H1 (cell line): ENCODE data around the gene CD79A. TPM values are rescaled to one million over a fixed set of nuclear protein-coding genes. Genes with fewer than 3 reads are reported as not detected.
A peak's percentile ranks its signal among the peaks of the same experiment; 100 is the strongest.

Experiments
- CTCF ChIA-PET: fragments of 300-600 bp; sonication (Branson Sonifier 250); formaldehyde crosslinking; loops from one replicate; lab custom pipeline; 2021; ENCODE audit not compliant: partially characterized antibody; lab: Charles Lee
- POLR2A ChIA-PET: fragments of 300-600 bp; sonication (Branson Sonifier 250); formaldehyde crosslinking; loops from one replicate; lab custom pipeline; 2021; ENCODE audit warnings: inconsistent platforms; ENCODE audit not compliant: partially characterized antibody; lab: Charles Lee
- DNase-seq, 2 experiments: peaks; one replicate each; pipeline versions ENCODE4 v3.0.0 to v3.0.0-alpha.2; 2010 to 2022; ENCODE audit warnings: low spot score in 2 of 2, low read depth in 1 of 2, mixed read lengths in 1 of 2
- FAIRE-seq: peaks from 2 replicates; lab custom pipeline; 2011; peaks lifted over from hg19 to GRCh38; lab: Jason Lieb, UNC
- H2AFZ ChIP-seq: 2 replicates; pipeline ENCODE4 v1.8.1; 2012; ENCODE audit warnings: low read length, inconsistent platforms
- H2AK5ac ChIP-seq: 2 replicates; pipeline ENCODE4 v1.6.1; 2013; ENCODE audit warnings: low read depth, low read length
- H2BK120ac ChIP-seq: replicated peaks from 2 replicates; pipeline ENCODE3; 2013; ENCODE audit warnings: low read depth, low read length, inconsistent platforms
- H2BK12ac ChIP-seq: 2 replicates; pipeline ENCODE4 v1.6.1; 2013; ENCODE audit warnings: low read depth, low read length
- H2BK15ac ChIP-seq: 2 replicates; pipeline ENCODE4 v1.6.1; 2013; ENCODE audit warnings: low read length
- H2BK20ac ChIP-seq: 2 replicates; pipeline ENCODE4 v1.6.1; 2013; ENCODE audit warnings: low read length
- H2BK5ac ChIP-seq: 2 replicates; pipeline ENCODE4 v1.6.1; 2013; ENCODE audit warnings: low read depth, low read length
- H3K14ac ChIP-seq: 2 replicates; pipeline ENCODE4 v1.6.1; 2013; ENCODE audit warnings: inconsistent platforms; ENCODE audit not compliant: insufficient read length
- H3K18ac ChIP-seq: 2 replicates; pipeline ENCODE4 v1.6.1; 2013; ENCODE audit warnings: low read length; ENCODE audit errors: extremely low read depth
- H3K23ac ChIP-seq: 2 replicates; pipeline ENCODE4 v1.6.1; 2013; ENCODE audit warnings: inconsistent platforms; ENCODE audit not compliant: insufficient read length
- H3K23me2 ChIP-seq: 2 replicates; pipeline ENCODE4 v1.6.1; 2013; ENCODE audit warnings: low read depth, low read length
- H3K27ac ChIP-seq: 2 replicates; pipeline ENCODE4 v1.6.1; 2011; ENCODE audit warnings: low read depth, low read length, inconsistent platforms
- H3K27me3 ChIP-seq, 4 experiments: replicated peaks in 1 of 4; 1 replicate in 1 of 4; 2 replicates in 3 of 4; pipeline versions ENCODE4 v1.6.1 to v1.8.1; 2011 to 2013; ENCODE audit warnings: low read length in 3 of 4, mild to moderate bottlenecking in 3 of 4, inconsistent platforms in 2 of 4, mixed read lengths in 2 of 4, moderate library complexity in 1 of 4; ENCODE audit not compliant: control insufficient read depth in 3 of 4, insufficient read depth in 3 of 4; ENCODE audit errors: extremely low read depth in 1 of 4
- H3K36me3 ChIP-seq, 4 experiments: 2 replicates each; pipeline versions ENCODE4 v1.6.1 to v1.8.1; 2011 to 2013; ENCODE audit warnings: mild to moderate bottlenecking in 4 of 4, low read length in 3 of 4, moderate library complexity in 2 of 4, control low read depth in 1 of 4, inconsistent platforms in 1 of 4; ENCODE audit not compliant: insufficient read depth in 4 of 4, control insufficient read depth in 2 of 4
- H3K4ac ChIP-seq: replicated peaks from 2 replicates; pipeline ENCODE3; 2013; ENCODE audit warnings: low read length, low read depth, mixed read lengths, inconsistent platforms; ENCODE audit not compliant: insufficient read length
- H3K4me1 ChIP-seq, 4 experiments: replicated peaks in 1 of 4; 1 replicate in 1 of 4; 2 replicates in 3 of 4; pipeline versions ENCODE4 v1.6.1 to v1.8.1; 2011 to 2013; ENCODE audit warnings: low read length in 3 of 4, inconsistent platforms in 2 of 4, mixed read lengths in 1 of 4; ENCODE audit not compliant: insufficient read depth in 4 of 4, control insufficient read depth in 3 of 4
- H3K4me2 ChIP-seq, 2 experiments: 2 replicates each; pipeline versions ENCODE4 v1.6.1 to v1.8.1; 2011 to 2013; ENCODE audit warnings: low read depth in 2 of 2, low read length in 2 of 2, control low read depth in 1 of 2, inconsistent platforms in 1 of 2, mild to moderate bottlenecking in 1 of 2; ENCODE audit not compliant: insufficient read depth in 1 of 2
- H3K4me3 ChIP-seq, 4 experiments: fragments of 200-600, 300-600 bp in 1 of 4; sonication (generic), shearing (Covaris generic), sonication (Bioruptor Twin) in 1 of 4; 2 replicates each; pipeline versions ENCODE4 v1.5.1 to v1.8.1; 2011 to 2016; ENCODE audit warnings: low read length in 4 of 4, low read depth in 3 of 4, control low read depth in 2 of 4, inconsistent platforms in 2 of 4, mild to moderate bottlenecking in 2 of 4, mixed read lengths in 1 of 4, moderate library complexity in 1 of 4; ENCODE audit not compliant: insufficient read depth in 2 of 4; ENCODE audit errors: extremely low read depth in 1 of 4
- H3K56ac ChIP-seq: replicated peaks from 2 replicates; pipeline ENCODE3; 2013; ENCODE audit warnings: low read depth, mild to moderate bottlenecking, mixed read lengths, low read length, inconsistent platforms; ENCODE audit not compliant: insufficient read length
- H3K79me1 ChIP-seq: 2 replicates; pipeline ENCODE4 v1.6.1; 2013; ENCODE audit warnings: low read depth, low read length, control low read depth
- H3K79me2 ChIP-seq, 2 experiments: 2 replicates each; pipeline versions ENCODE4 v1.6.1 to v1.8.1; 2012 to 2013; ENCODE audit warnings: low read length in 2 of 2, mild to moderate bottlenecking in 2 of 2, inconsistent platforms in 1 of 2; ENCODE audit not compliant: insufficient read depth in 2 of 2, control insufficient read depth in 1 of 2
- H3K9ac ChIP-seq, 4 experiments: replicated peaks in 1 of 4; 1 replicate in 1 of 4; 2 replicates in 3 of 4; pipeline versions ENCODE4 v1.6.1 to v1.8.1; 2011 to 2013; ENCODE audit warnings: low read depth in 3 of 4, low read length in 3 of 4, control low read depth in 2 of 4, mild to moderate bottlenecking in 2 of 4, moderate library complexity in 2 of 4, inconsistent platforms in 1 of 4; ENCODE audit errors: extremely low read depth in 1 of 4
- H3K9me3 ChIP-seq, 2 experiments: 2 replicates each; pipeline versions ENCODE4 v1.6.1 to v1.8.1; 2012 to 2013; ENCODE audit warnings: mild to moderate bottlenecking in 2 of 2, moderate library complexity in 2 of 2, control low read depth in 1 of 2, inconsistent platforms in 1 of 2, low read depth in 1 of 2, low read length in 1 of 2, mixed read lengths in 1 of 2; ENCODE audit not compliant: insufficient read depth in 2 of 2
- H4K20me1 ChIP-seq, 2 experiments: replicated peaks in 1 of 2; 2 replicates each; pipeline versions ENCODE3 to v1.8.1; 2011 to 2013; ENCODE audit warnings: inconsistent platforms in 2 of 2, low read length in 2 of 2, mild to moderate bottlenecking in 1 of 2; ENCODE audit not compliant: insufficient read depth in 2 of 2, control insufficient read depth in 1 of 2
- H4K5ac ChIP-seq: 2 replicates; pipeline ENCODE4 v1.6.1; 2013; ENCODE audit warnings: low read length, low read depth, mixed read lengths, inconsistent platforms; ENCODE audit not compliant: insufficient read length
- H4K8ac ChIP-seq: 2 replicates; pipeline ENCODE4 v1.8.0; 2013; ENCODE audit warnings: mild to moderate bottlenecking, moderate library complexity, low read length, inconsistent platforms; ENCODE audit not compliant: insufficient read depth; ENCODE audit errors: extremely low read depth
- H4K91ac ChIP-seq: replicated peaks from 2 replicates; pipeline ENCODE3; 2013; ENCODE audit warnings: low read length, mixed read lengths, inconsistent platforms; ENCODE audit not compliant: insufficient read length
- CTCF ChIP-seq, 3 experiments: IDR thresholded peaks; 1 replicate in 2 of 3; 2 replicates in 1 of 3; pipeline versions ENCODE4 v1.5.1 to v1.6.1; 2011; ENCODE audit warnings: low read length in 3 of 3, mild to moderate bottlenecking in 3 of 3, inconsistent platforms in 2 of 3, low read depth in 1 of 3, moderate library complexity in 1 of 3; ENCODE audit not compliant: insufficient read depth in 1 of 3; ENCODE audit errors: control extremely low read depth in 1 of 3
- MAFK ChIP-seq: IDR thresholded peaks from 2 replicates; pipeline ENCODE4 v1.6.1; 2012; ENCODE audit warnings: low read depth, mild to moderate bottlenecking, improper control_type of control experiment, low read length
- RAD21 ChIP-seq, 2 experiments: IDR thresholded peaks in 1 of 2; conservative IDR thresholded peaks in 1 of 2; 2 replicates each; pipeline ENCODE4 v1.6.1; 2011; ENCODE audit warnings: low read depth in 2 of 2, low read length in 2 of 2, improper control_type of control experiment in 1 of 2, inconsistent platforms in 1 of 2, mild to moderate bottlenecking in 1 of 2, moderate library complexity in 1 of 2
- WGBS, 2 experiments: shearing (Covaris generic) in 1 of 2; methylation state at CpG; one replicate each; pipeline versions ENCODE4 v1.1.6 to v1.1.7; 2013 to 2015; ENCODE audit warnings: low lambda C conversion rate in 2 of 2, mixed read lengths in 2 of 2, inconsistent platforms in 1 of 2, low coverage in 1 of 2, missing lambda C conversion rate in 1 of 2; ENCODE audit not compliant: insufficient replicate concordance in 2 of 2, insufficient coverage in 1 of 2, insufficient read length in 1 of 2; ENCODE audit errors: extremely low coverage in 1 of 2, missing lambda C conversion rate in 1 of 2; 5-methylcytosine and 5-hydroxymethylcytosine counted together
- polyA plus RNA-seq, 7 experiments: library from polyadenylated mRNA; depleted of rRNA in 3 of 7; stranded (reverse) in 5 of 7; unstranded in 2 of 7; fragments of >200 nt in 5 of 7; fragments of 200-250 nt in 2 of 7; gene quantifications; 1 replicate in 5 of 7; 2 replicates in 1 of 7; 4 replicates in 1 of 7; pipeline versions ENCODE4 v1.2.1 to v1.2.3, GENCODE V29; 2011 to 2013; ENCODE audit warnings: missing spikeins in 2 of 7, mixed read lengths in 2 of 7
- total RNA-seq: library from RNA; stranded (reverse); fragmentation: NEBNext Ultra II Directional; extraction: Animal tissue kit (Norgen Biotek cat#: 25700); gene quantifications from 2 replicates; pipeline ENCODE4 v1.2.1, GENCODE V29; 2021

CD79A gene
- total and polyA plus RNA-seq, 2 of the 8 experiments (the other 6 are each of a cell fraction or from before 2014, with no cell fraction given) = 0.54 to 0.77 TPM

- Histone ChIP-seq H2BK120ac (no peak overlapping the region), H3K27me3 (no peaks in the 10 kb centered on the region), H3K14ac (no peak overlapping the region), H2BK15ac (no peak overlapping the region), H4K5ac (no peak overlapping the region), H2BK5ac (no peak overlapping the region), H3K79me2 (no peaks in the 10 kb centered on the region), H3K18ac (no peak overlapping the region), H3K27ac (no peak overlapping the region), H3K4me1 (peaks cover 0 to 5% (median 1%) of the 10 kb centered on the region in 4 experiments; a peak in 1 of 7 replicates), H4K91ac (no peak overlapping the region), H3K56ac (no peak overlapping the region), H4K20me1 (peaks cover 0 to 3% of the 10 kb centered on the region in 2 experiments), H3K23me2 (no peaks in the 10 kb centered on the region), H3K9me3 (no peaks in the 10 kb centered on the region), H3K4me3 (no peak overlapping the region), H2AK5ac (peak overlapping the region; percentile 39; the same call in 1 of the 2 replicates), H3K36me3 (peaks cover 0 to 4% (median 2%) of the 10 kb centered on the region in 4 experiments; a peak in 3 of 8 replicates), H3K4ac (no peak overlapping the region), H3K9ac (no peak overlapping the region), H3K79me1 (no peaks in the 10 kb centered on the region), H3K23ac (no peak overlapping the region), H4K8ac (peak overlapping the region; percentile 14; the same call in 1 of the 2 replicates), H2BK12ac (no peak overlapping the region), H2AFZ (no peak overlapping the region), H3K4me2 (no peak overlapping the region), H2BK20ac (peak overlapping the region; percentile 32; the same call in 1 of the 2 replicates)
- TF ChIP-seq MAFK = no peak
- peak; percentile 32 to 65 (median 64) for TF ChIP-seq CTCF (IDR thresholded peaks at IDR 0.05; ENCODE audit: control extremely low read depth in 1 of 3, insufficient read depth in 1 of 3, low read depth in 1 of 3, low read length in 3 of 3)
- TF ChIP-seq RAD21 (IDR thresholded peaks at IDR 0.05 in 1 of 2, conservative IDR thresholded peaks at IDR 0.05 in 1 of 2; ENCODE audit: low read depth in 2 of 2, low read length in 2 of 2) = peak in 1 of 2 experiments; percentile 9; a peak in 1 of 4 replicates
- ChIA-PET POLR2A (interaction anchor here (0.7 to 3.3 kb wide), 13 partner anchors 9 to 45 kb away, joined by 3 to 14 read pairs (median 4); partner anchors contain the start of gene RPS19), CTCF (interaction anchor here (0.5 to 2.5 kb wide), 14 partner anchors 9 to 685 kb away, joined by 3 to 15 read pairs (median 5); no protein-coding TSS in a partner anchor)
- DNase-seq (no peak), FAIRE-seq (no peak)
- 83% methylated on average over 19 of the region's 19 CpGs; no CpG with 5 or more reads in 1 of the 2 experiments for WGBS, 2 experiments
Measured at GRCh38 chr19:41895745-41896580, 18.9 kb downstream of the CD79A start.
